ENCODE measurements around the gene HGS. TPM values are rescaled to one million over a fixed set of nuclear protein-coding genes. Genes with fewer than 3 reads are reported as not detected.

The HGS gene
- total RNA-seq, 1 experiment from 2014 or later: 160 TPM

GRCh38 chr17:81690066-81690465, 6.3 kb downstream of the HGS start:
- Mint-ChIP-seq H3K9me3 (ENCODE audit: unreplicated experiment) (no peaks in the 10 kb centered on the region), H3K27ac (ENCODE audit: low read depth, unreplicated experiment) (no peak overlapping the region), H3K4me3 (ENCODE audit: unreplicated experiment) (no peak overlapping the region), H3K36me3 (ENCODE audit: insufficient read depth, unreplicated experiment) (peaks cover 51% of the 10 kb centered on the region), H3K27me3 (ENCODE audit: insufficient read depth, unreplicated experiment) (no peaks in the 10 kb centered on the region), H3K4me1 (ENCODE audit: insufficient read depth, unreplicated experiment) (peaks cover 5% of the 10 kb centered on the region)
- no peak for DNase-seq (ENCODE audit: unreplicated experiment)
- no TSS peak for BruUV-seq (replicated peaks)
- TF ChIP-seq, protein P1, sequence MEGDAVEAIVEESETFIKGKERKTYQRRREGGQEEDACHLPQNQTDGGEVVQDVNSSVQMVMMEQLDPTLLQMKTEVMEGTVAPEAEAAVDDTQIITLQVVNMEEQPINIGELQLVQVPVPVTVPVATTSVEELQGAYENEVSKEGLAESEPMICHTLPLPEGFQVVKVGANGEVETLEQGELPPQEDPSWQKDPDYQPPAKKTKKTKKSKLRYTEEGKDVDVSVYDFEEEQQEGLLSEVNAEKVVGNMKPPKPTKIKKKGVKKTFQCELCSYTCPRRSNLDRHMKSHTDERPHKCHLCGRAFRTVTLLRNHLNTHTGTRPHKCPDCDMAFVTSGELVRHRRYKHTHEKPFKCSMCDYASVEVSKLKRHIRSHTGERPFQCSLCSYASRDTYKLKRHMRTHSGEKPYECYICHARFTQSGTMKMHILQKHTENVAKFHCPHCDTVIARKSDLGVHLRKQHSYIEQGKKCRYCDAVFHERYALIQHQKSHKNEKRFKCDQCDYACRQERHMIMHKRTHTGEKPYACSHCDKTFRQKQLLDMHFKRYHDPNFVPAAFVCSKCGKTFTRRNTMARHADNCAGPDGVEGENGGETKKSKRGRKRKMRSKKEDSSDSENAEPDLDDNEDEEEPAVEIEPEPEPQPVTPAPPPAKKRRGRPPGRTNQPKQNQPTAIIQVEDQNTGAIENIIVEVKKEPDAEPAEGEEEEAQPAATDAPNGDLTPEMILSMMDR (IDR thresholded peaks at IDR 0.05; ENCODE audit: unreplicated experiment): no peak
- intact Hi-C loops (cut with micrococcal nuclease): no loop called here
- CTCF ChIA-PET: interaction anchor here (0.7 kb wide), 1 partner anchor 12 kb away, joined by 4 read pairs; no protein-coding TSS in a partner anchor
- POLR2A ChIA-PET: no interaction called here

GRCh38 chr17:81690549-81690948, 6.7 kb downstream of the HGS start:
- ChIA-PET CTCF (interaction anchor here (0.7 kb wide), 1 partner anchor 12 kb away, joined by 4 read pairs; no protein-coding TSS in a partner anchor), POLR2A (interaction anchor here (2.7 kb wide), 1 partner anchor 12 kb away, joined by 11 read pairs; the partner anchor contains the start of gene MRPL12)
- H3K36me3 Mint-ChIP-seq (ENCODE audit: insufficient read depth, unreplicated experiment): peaks cover 49% of the 10 kb centered on the region
- no peaks in the 10 kb centered on the region for H3K9me3 Mint-ChIP-seq (ENCODE audit: unreplicated experiment)
- H3K27me3 Mint-ChIP-seq (ENCODE audit: insufficient read depth, unreplicated experiment): no peaks in the 10 kb centered on the region
- intact Hi-C loops (cut with micrococcal nuclease): no loop called here
- no peak overlapping the region for H3K27ac Mint-ChIP-seq (ENCODE audit: low read depth, unreplicated experiment)
- peaks cover under 1% of the 10 kb centered on the region for H3K4me1 Mint-ChIP-seq (ENCODE audit: insufficient read depth, unreplicated experiment)
- no peak for DNase-seq (ENCODE audit: unreplicated experiment)
- H3K4me3 Mint-ChIP-seq (ENCODE audit: unreplicated experiment): no peak overlapping the region
- TF ChIP-seq, protein P1 (IDR thresholded peaks at IDR 0.05; ENCODE audit: unreplicated experiment): no peak
- BruUV-seq (replicated peaks): no TSS peak

- H3K4me1 Mint-ChIP-seq (ENCODE audit: insufficient read depth, unreplicated experiment): no peaks in the 10 kb centered on the region
- BruUV-seq (replicated peaks): no TSS peak
- no peak for DNase-seq (ENCODE audit: unreplicated experiment)
- ChIA-PET POLR2A (interaction anchor here (2.7 kb wide), 1 partner anchor 11 kb away, joined by 11 read pairs; the partner anchor contains the start of gene MRPL12), CTCF (interaction anchor here (0.8 kb wide), 1 partner anchor 11 kb away, joined by 3 read pairs; no protein-coding TSS in a partner anchor)
- H3K36me3 Mint-ChIP-seq (ENCODE audit: insufficient read depth, unreplicated experiment): peaks cover 49% of the 10 kb centered on the region
- H3K4me3 Mint-ChIP-seq (ENCODE audit: unreplicated experiment): no peak overlapping the region
- no peaks in the 10 kb centered on the region for H3K27me3 Mint-ChIP-seq (ENCODE audit: insufficient read depth, unreplicated experiment)
- H3K9me3 Mint-ChIP-seq (ENCODE audit: unreplicated experiment): no peaks in the 10 kb centered on the region
- intact Hi-C loops (cut with micrococcal nuclease): no loop called here
- TF ChIP-seq, protein P1 (IDR thresholded peaks at IDR 0.05; ENCODE audit: unreplicated experiment): no peak
- no peak overlapping the region for H3K27ac Mint-ChIP-seq (ENCODE audit: low read depth, unreplicated experiment)
Observed at GRCh38 chr17:81691196-81691595, 7.4 kb downstream of the HGS start.

DNA sequence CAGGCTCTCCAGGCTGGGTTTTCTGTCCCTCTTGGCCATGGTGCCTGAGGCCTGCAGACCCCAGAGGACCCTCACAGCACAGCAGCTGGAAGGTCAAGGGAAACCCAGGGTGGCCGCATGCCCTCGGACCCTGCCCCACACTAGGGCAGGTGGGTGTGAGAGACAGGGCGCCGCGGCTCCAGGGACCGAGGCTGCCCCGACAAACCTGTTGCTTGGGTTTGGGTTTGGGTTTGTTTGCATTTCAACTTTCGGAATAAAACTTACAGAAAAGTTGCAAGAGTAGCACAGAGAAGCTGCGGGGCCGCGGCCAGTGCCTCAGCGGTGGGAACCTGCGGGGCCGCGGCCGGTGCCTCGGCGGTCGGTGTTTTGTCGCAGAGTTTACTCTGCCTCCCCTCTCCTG, 7.8 kb downstream of the HGS start:
- Mint-ChIP-seq H3K4me1 (ENCODE audit: insufficient read depth, unreplicated experiment) (no peaks in the 10 kb centered on the region), H3K27ac (ENCODE audit: low read depth, unreplicated experiment) (no peak overlapping the region), H3K9me3 (ENCODE audit: unreplicated experiment) (no peaks in the 10 kb centered on the region), H3K4me3 (ENCODE audit: unreplicated experiment) (no peak overlapping the region), H3K36me3 (ENCODE audit: insufficient read depth, unreplicated experiment) (peaks cover 45% of the 10 kb centered on the region), H3K27me3 (ENCODE audit: insufficient read depth, unreplicated experiment) (no peaks in the 10 kb centered on the region)
- POLR2A ChIA-PET: interaction anchor here (1.0 to 2.7 kb wide), 2 partner anchors 8 to 11 kb away, joined by 3 to 11 read pairs; partner anchors contain the start of genes ARL16 and MRPL12
- TF ChIP-seq, protein P1 (IDR thresholded peaks at IDR 0.05; ENCODE audit: unreplicated experiment): no peak
- no peak for DNase-seq (ENCODE audit: unreplicated experiment)
- CTCF ChIA-PET: interaction anchor here (0.8 kb wide), 1 partner anchor 11 kb away, joined by 3 read pairs; no protein-coding TSS in a partner anchor
- intact Hi-C loops (cut with micrococcal nuclease): no loop called here
- no TSS peak for BruUV-seq (replicated peaks)

All from MCF 10A (cell line).